ENCODE data around the gene PRR30.

DNA sequence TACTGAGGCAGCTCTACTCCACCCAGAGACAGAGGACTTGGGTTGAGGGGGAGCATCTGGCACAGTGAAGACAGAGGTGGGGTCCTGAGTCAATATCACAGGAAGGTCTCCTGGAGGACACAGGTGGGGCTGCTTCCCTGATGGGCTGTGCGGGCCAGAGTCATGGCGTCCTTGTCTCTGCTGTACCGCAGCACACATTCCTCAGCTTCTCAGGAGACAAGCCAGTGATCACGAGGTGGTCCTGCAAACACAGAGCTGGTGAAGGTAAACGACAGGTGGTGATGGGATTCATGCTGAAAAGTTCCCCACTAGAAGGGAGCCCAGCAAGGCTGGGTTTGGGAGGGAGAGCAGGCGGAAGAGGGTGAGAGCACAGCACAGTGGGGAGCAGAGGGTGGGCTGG is 19.3 kb upstream of the PRR30 start:
- TF ChIP-seq ELK1 (IDR thresholded peaks at IDR 0.05; ENCODE audit: low read depth, low read length) (no peak), JUNB (IDR thresholded peaks at IDR 0.05) (no peak), JUN (IDR thresholded peaks at IDR 0.05) (no peak), POLR2AphosphoS2 (conservative IDR thresholded peaks at IDR 0.05; ENCODE audit: low read length) (no peak), SMC3 (IDR thresholded peaks at IDR 0.05) (no peak), ZFP36 (IDR thresholded peaks at IDR 0.05; ENCODE audit: borderline replicate concordance, partially characterized antibody) (no peak)
- TF ChIP-seq, protein P1, sequence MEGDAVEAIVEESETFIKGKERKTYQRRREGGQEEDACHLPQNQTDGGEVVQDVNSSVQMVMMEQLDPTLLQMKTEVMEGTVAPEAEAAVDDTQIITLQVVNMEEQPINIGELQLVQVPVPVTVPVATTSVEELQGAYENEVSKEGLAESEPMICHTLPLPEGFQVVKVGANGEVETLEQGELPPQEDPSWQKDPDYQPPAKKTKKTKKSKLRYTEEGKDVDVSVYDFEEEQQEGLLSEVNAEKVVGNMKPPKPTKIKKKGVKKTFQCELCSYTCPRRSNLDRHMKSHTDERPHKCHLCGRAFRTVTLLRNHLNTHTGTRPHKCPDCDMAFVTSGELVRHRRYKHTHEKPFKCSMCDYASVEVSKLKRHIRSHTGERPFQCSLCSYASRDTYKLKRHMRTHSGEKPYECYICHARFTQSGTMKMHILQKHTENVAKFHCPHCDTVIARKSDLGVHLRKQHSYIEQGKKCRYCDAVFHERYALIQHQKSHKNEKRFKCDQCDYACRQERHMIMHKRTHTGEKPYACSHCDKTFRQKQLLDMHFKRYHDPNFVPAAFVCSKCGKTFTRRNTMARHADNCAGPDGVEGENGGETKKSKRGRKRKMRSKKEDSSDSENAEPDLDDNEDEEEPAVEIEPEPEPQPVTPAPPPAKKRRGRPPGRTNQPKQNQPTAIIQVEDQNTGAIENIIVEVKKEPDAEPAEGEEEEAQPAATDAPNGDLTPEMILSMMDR (IDR thresholded peaks at IDR 0.05): no peak
